Muscle layer of colon (tissue), 2 donors: ENCODE data around the gene NYAP1.

Experiments used
- H3K27ac ChIP-seq: one replicate; pipeline ENCODE4 v1.7.0; 2013; ENCODE audit warnings: low read depth, mild to moderate bottlenecking, low read length, moderate library complexity
- H3K27me3 ChIP-seq, 2 donors: one replicate each; pipeline ENCODE4 v1.7.0; 2013; ENCODE audit warnings: low read length in 2 of 2, mild to moderate bottlenecking in 2 of 2; ENCODE audit not compliant: insufficient read depth in 2 of 2, control insufficient read depth in 1 of 2
- H3K36me3 ChIP-seq: one replicate; pipeline ENCODE4 v1.7.0; 2013; ENCODE audit warnings: mild to moderate bottlenecking, low read length; ENCODE audit not compliant: insufficient read depth
- H3K4me1 ChIP-seq: one replicate; pipeline ENCODE4 v1.7.0; 2013; ENCODE audit warnings: mild to moderate bottlenecking, low read length; ENCODE audit not compliant: insufficient read depth
- H3K4me3 ChIP-seq, 2 donors: one replicate each; pipeline ENCODE4 v1.7.0; 2013; ENCODE audit warnings: low read length in 2 of 2, low read depth in 1 of 2, mild to moderate bottlenecking in 1 of 2, moderate library complexity in 1 of 2
- H3K9ac ChIP-seq: one replicate; pipeline ENCODE4 v1.7.0; 2013; ENCODE audit warnings: low read length
- H3K9me3 ChIP-seq: one replicate; pipeline ENCODE4 v1.7.0; 2013; ENCODE audit warnings: mild to moderate bottlenecking, low read length
- donor health status: abdominal sarcoma.
- donor health status: Adenocarcinoma of cecum.

NYAP1 gene

GRCh38 chr7:100476903-100477870 is 6.5 kb upstream of the NYAP1 start:
- Histone ChIP-seq H3K9me3 (no peaks in the 10 kb centered on the region), H3K27ac (peak overlapping the region; percentile 88), H3K36me3 (peaks cover 19% of the 10 kb centered on the region), H3K9ac (peak overlapping the region; percentile 84), H3K4me1 (peaks cover 47% of the 10 kb centered on the region), H3K4me3 (peak overlapping the region; percentile 71 to 82), H3K27me3 (no peaks in the 10 kb centered on the region)

- Histone ChIP-seq H3K4me1 (peaks cover 49% of the 10 kb centered on the region), H3K27ac (peak overlapping the region; percentile 88), H3K36me3 (peaks cover 19% of the 10 kb centered on the region), H3K9me3 (no peaks in the 10 kb centered on the region), H3K9ac (peak overlapping the region; percentile 84), H3K27me3 (no peaks in the 10 kb centered on the region), H3K4me3 (peak overlapping the region; percentile 71 to 82)
These were observed 5.9 kb upstream of the NYAP1 start for GRCh38 chr7:100477871-100478267.

DNA sequence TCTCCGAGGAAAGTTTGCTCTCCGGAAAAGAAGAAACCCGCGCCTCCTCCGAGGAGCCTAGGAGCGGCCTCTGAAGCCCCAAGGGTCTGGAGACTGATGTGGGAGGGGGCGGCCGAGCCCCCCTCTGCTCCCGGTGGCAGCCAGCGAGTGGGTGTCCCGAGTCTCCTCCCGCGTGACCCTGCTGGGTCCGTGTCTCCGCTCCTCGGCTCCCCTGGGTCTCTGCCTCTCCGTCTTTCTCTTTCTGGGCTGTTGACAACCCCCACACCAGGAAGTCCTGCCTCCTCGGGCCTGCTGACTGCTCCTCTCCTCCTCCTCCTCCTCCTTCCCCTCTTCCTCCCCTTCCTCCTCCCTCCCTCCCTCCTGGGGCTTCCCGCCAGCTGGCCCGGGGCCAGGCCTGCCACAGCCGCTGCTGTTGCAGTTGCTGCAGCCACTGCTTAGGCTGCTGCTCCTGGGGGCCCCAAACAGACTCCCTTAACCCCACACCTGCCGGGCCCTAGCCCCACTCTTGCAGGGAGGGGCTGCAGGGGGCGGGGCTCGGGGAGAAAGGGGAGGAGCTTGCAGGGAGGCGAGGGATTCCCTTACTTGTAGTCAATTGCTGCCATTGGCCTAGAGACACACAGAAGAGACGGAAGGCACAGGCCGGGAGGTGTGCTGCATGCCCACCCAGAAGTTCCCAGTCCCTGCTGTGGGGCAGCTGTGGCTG is 4.6 kb upstream of the NYAP1 start, which contains the start of gene TSC22D4:
TSS of gene TSC22D4 (minus strand) at position 257 of the 703 bp plus-strand sequence. CDS start 1,176 bp downstream, outside the sequence.
- Histone ChIP-seq H3K4me1 (peaks cover 46% of the 10 kb centered on the region), H3K27me3 (no peaks in the 10 kb centered on the region), H3K9ac (peak within 1 kb of the TSS; percentile 84), H3K4me3 (peak within 1 kb of the TSS; percentile 82 to 90), H3K9me3 (no peaks in the 10 kb centered on the region), H3K36me3 (peaks cover 10% of the 10 kb centered on the region), H3K27ac (peak within 1 kb of the TSS; percentile 99)

DNA sequence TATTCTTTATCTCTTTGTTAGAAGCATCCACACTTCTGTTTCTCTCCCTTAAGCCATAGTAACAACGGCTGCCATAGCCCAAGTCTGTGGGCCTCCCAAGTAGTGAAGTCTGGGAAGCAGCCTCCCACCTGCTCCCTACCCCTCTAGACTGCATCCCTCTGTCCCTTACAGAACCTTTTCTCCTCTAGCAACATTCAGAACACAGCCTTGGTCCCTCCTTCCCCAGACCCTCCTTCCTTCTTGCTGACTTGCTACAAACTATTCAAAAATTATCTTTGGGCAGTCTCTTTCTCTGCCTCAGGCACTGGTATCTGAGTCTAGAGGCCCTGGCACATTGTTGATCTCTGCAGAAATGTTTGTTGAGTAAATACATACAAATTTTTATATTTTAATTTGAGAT is 2.3 kb upstream of the NYAP1 start:
- Histone ChIP-seq H3K4me3 (no peak overlapping the region), H3K27me3 (no peaks in the 10 kb centered on the region), H3K9me3 (no peaks in the 10 kb centered on the region), H3K36me3 (no peaks in the 10 kb centered on the region), H3K4me1 (peaks cover 22% of the 10 kb centered on the region), H3K27ac (no peak overlapping the region), H3K9ac (no peak overlapping the region)

GRCh38 chr7:100482728-100483089 is 1.0 kb upstream of the NYAP1 start:
- H3K9me3 ChIP-seq, result no peaks in the 10 kb centered on the region
- no peak overlapping the region for H3K9ac ChIP-seq
- H3K36me3 ChIP-seq, result no peaks in the 10 kb centered on the region
- peaks cover 15% of the 10 kb centered on the region for H3K4me1 ChIP-seq
- no peaks in the 10 kb centered on the region for H3K27me3 ChIP-seq
- peak overlapping the region; percentile 10 to 44 for H3K4me3 ChIP-seq
- H3K27ac ChIP-seq, result no peak overlapping the region

DNA sequence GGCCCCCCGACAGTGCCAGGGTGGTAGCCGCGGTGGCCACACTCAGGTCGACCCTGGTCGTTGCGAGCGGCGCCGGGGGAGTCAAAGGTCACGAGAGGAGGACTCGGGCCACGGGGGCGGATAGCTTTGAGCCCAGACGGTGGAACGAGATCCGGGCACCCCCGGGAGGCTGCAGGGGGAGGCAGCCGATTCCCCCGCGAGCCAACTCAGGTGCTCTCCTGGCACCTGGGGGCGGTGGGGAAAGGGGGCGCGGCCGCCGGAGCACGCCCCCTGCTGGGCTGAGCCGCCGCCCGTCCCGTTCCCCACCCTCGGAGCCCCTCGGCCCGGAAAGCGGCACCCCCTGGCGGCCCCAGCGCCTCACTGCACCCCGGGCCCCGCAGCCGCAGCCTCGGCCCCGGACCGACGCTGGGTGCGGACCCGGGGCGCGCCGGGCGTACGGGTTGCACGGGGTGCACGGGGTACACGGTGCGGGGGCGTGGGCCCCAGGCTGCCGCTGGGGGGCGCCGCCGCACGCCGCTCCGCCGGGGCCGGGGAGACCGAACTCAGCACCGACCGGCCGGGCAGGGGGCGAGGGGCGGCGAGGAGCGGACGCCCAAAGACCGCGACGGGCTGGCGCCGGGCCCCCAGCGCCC is 521 bp upstream of the NYAP1 start:
- Histone ChIP-seq H3K4me1 (peaks cover 15% of the 10 kb centered on the region), H3K36me3 (no peaks in the 10 kb centered on the region), H3K9me3 (no peaks in the 10 kb centered on the region), H3K4me3 (peak overlapping the region; percentile 10 to 44), H3K27ac (no peak overlapping the region), H3K27me3 (no peaks in the 10 kb centered on the region), H3K9ac (no peak overlapping the region)

- Histone ChIP-seq H3K9ac (no peak overlapping the region), H3K27ac (no peak overlapping the region), H3K9me3 (no peaks in the 10 kb centered on the region), H3K4me3 (no peak overlapping the region), H3K36me3 (no peaks in the 10 kb centered on the region), H3K4me1 (peaks cover 10% of the 10 kb centered on the region), H3K27me3 (no peaks in the 10 kb centered on the region)
These were observed 932 bp downstream of the NYAP1 start for GRCh38 chr7:100484673-100485045.

- Histone ChIP-seq H3K36me3 (no peaks in the 10 kb centered on the region), H3K4me3 (no peak overlapping the region), H3K27me3 (no peaks in the 10 kb centered on the region), H3K27ac (no peak overlapping the region), H3K4me1 (peaks cover 8% of the 10 kb centered on the region), H3K9ac (no peak overlapping the region), H3K9me3 (no peaks in the 10 kb centered on the region)
These were observed 1.7 kb downstream of the NYAP1 start for GRCh38 chr7:100485471-100485876.

- Histone ChIP-seq H3K4me1 (peaks cover 8% of the 10 kb centered on the region), H3K4me3 (no peak overlapping the region), H3K27me3 (no peaks in the 10 kb centered on the region), H3K9me3 (no peaks in the 10 kb centered on the region), H3K27ac (no peak overlapping the region), H3K36me3 (no peaks in the 10 kb centered on the region), H3K9ac (no peak overlapping the region)
These were observed 2.4 kb downstream of the NYAP1 start for GRCh38 chr7:100486111-100486636.

DNA sequence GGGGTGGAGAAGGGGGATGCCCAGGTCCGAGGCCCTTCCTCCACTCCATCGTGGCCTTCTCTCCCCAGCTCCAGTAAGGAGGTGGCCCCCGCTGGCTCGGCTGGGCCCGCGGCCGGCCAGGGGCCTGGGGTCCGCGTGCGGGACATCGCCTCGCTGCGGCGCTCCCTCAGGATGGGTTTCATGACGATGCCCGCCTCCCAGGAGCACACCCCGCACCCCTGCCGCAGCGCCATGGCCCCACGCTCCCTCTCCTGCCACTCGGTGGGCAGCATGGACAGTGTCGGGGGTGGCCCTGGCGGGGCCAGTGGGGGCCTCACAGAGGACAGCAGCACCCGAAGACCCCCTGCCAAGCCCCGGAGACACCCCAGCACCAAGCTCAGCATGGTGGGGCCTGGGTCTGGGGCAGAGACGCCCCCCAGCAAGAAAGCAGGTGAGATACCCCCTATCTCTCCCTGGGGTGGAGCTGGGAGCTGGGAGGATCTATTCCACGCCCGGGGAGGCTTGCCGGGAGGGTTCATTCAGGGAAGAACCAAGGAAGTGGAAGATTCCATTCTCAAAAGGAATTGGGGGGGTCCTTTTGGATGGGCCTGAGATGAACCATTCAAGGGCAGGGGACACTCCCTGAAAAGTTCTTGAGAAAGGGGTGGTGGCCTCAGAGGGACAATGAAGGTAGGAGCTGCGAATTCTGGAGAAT is 3.2 kb downstream of the NYAP1 start:
- Histone ChIP-seq H3K27ac (no peak overlapping the region), H3K9ac (no peak overlapping the region), H3K27me3 (no peaks in the 10 kb centered on the region), H3K9me3 (no peaks in the 10 kb centered on the region), H3K4me1 (peaks cover 8% of the 10 kb centered on the region), H3K4me3 (no peak overlapping the region), H3K36me3 (no peaks in the 10 kb centered on the region)
